GM18868 (cell line): ENCODE measurements around the gene RIC3.

Source experiments
- ATAC-seq: cut with Tn5 transposase; IDR thresholded peaks from one replicate; pipeline ENCODE4 v1.9.1; 2021; ENCODE audit warnings: mild to moderate bottlenecking, moderate library complexity; ENCODE audit not compliant: unreplicated experiment

RIC3 gene, protein sequence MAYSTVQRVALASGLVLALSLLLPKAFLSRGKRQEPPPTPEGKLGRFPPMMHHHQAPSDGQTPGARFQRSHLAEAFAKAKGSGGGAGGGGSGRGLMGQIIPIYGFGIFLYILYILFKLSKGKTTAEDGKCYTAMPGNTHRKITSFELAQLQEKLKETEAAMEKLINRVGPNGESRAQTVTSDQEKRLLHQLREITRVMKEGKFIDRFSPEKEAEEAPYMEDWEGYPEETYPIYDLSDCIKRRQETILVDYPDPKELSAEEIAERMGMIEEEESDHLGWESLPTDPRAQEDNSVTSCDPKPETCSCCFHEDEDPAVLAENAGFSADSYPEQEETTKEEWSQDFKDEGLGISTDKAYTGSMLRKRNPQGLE

DNA sequence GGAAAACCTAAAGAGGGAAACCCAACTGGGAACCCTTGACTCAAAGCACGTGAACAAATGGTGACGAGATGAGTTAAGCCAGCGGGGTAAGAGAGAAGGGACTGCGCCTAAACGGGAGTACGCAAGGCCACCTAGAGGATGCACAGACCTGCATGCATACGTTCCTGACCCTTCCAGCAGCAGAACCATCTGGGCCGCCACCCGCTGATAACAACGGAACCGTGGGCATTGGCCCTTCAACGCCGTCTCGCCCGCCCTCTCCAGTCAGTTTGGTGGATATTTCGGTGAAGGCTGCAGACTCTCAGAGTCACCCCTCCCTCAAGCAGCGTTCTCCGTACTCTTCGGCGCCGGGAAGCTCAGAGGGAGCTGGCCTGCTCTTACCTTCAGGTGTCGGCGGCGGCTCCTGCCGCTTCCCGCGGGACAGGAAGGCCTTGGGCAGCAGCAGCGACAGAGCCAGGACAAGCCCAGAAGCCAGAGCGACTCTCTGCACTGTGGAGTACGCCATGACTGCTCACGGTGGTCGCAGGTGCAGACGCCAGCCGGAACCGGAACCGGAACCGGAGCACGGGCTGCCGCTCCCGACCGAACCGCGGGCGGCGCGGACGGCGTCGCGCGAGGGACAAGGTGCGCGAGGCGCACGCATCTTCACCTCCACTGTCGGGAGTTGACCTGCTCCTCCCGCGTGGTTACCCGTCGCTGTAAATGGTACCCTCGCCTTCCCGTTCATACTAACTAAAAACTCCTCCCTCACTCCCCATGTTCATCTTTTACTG lies at the start of gene RIC3:
RIC3 (minus strand) TSS at position 541 of the 773 bp plus-strand sequence; CDS start at position 505, 36 bp downstream.
- peak; percentile 78 for ATAC-seq

DNA sequence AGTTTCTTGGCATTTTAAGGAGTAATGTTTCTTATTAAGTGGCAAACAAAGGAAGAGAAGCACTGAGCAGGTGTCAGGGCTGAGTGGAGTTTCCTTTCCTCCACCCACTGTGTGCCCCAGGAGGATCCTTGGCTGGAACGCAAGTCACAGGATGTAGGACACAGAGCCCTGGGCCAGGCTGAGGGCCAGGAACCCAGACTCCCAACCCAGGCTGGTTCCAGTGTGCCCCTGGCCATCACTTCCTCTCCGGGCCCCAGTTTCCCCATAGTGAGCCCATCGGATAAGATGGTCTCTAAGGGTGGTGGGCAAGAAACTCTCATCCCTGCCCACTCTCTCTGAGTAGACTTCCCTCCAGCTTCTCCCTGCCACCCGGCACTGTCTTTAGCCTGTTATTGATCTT lies 49.6 kb upstream of the RIC3 start:
- ATAC-seq = no peak

DNA sequence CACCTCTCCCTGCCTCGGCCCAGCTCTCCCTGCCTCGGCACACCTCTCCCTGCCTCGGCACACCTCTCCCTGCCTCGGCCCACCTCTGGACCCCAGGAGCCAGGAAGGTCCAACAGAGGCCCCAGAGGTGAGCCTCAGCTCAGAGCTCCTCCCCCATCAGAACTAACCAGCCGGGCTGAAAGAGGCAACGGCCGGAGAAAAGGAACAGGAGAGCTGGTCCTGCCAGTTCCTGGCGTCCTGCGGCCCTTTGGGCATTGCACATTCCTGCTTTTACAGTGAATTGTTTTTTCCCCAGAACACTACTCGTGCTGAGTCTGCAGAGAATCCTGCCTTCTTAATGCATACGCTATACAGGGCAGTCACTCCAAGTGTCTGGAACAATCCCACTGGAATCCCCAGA lies 49.1 kb upstream of the RIC3 start:
- no peak for ATAC-seq

DNA sequence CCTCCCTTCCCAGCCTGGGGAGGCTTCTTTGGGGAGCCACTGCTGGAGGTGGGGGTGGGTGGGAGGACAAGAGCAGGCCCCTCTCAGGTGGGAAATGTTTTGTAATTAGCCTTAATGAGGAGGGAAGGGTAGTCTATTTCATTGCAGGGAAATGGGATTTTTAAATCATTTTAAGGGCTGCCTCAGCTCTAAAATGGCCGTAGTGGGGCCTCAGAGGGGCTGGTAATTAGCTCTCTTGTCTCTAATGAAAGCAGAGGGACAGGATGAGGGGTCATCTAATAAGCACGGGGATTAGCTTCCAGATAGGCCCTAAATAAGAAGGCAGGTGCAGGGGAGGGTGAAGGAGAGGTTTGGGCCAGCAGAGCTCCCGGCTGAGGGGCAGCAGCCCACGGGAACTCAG lies 48.3 kb upstream of the RIC3 start:
- ATAC-seq = no peak

DNA sequence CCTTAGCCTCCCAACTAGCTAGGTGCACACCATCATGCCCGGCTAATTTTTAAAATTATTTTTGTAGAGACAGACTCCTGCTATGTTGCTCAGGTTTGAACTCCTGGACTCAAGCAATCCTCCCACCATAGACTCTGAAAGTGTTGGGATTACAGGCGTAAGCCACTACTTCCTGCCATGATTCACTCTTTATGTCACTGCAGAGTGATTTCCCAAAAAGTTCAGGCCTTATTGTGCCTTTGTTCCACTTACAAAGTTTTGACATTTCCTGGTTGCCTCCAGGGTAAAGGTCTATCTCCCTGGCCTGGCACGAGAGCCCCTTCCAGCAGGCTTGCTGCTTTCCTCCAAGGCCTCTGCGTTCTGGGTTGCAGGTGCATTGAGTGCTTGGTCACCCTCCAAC lies 44.6 kb upstream of the RIC3 start:
- no peak for ATAC-seq

DNA sequence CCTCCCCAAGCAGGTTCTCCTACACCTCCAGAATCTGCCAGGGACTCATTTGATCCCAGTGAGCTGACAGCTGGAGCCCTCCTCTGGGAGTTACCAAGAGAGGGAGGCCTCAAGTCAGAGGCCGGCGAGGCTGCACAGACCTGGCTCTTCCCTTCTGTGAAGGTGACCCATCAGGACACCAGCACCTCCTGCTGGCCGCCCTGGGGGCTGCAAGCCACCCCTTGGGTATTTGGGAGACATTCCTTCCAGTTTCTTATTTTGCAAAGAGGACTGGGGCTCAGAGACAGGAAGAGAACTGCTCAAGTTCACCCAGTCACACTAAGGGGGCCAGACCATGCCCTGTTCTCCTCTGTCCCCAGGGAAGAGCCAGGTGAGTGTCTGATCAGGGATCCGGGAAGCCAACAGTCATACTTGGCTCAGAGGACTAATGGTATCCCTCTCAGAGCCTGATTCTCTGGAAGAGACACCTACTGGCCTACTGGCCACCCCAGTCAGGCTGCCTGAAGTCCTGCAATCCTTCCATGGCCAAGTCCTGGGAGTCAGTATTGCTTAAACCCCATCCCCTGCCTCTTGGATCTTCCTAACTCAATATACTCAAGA lies 40.5 kb upstream of the RIC3 start:
- peak; percentile 58 for ATAC-seq

DNA sequence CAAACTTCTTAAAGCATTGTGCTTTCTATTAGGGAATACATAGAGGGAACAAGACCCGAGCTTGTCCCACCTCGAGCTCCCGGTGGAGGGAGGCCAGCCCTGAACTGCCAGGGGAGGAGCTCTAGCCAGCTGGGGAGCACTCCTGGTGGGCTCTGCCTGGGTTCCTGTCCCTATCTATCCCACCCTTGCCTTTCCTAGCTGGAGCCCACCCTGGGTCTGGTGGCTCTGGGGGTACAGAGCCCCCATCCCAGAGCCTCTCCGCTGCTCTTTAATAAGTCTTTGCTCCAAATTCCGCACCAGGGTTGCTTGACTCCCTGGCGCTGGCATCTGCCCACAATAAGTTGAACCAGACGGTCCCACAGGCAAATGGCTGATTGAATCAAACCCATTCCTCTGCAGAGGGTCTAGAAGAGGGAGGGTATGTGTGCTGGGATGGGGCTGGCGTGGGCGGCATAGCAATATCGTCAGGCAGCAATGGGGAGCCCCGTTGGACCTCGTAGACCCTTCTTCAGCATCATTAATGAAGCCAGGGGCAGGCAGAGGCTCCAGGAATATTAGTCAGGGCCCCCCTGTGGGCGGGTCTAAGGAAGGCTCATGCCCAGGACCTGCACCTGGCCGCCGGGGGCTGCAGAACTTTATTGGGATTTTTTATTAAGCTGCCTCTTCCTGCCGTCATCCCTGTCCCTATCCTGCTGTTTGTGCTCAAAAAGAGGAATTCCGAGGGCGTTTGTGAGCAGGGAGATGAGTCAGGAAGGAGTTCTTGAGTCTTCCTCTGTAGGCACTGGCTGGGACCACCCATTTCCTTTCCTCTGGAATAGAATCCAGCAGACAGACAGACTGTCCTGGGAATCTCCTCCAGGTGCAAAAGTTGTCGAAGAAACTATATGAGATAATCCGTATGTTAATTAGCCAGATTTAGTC lies 38.5 kb upstream of the RIC3 start:
- ATAC-seq = no peak

DNA sequence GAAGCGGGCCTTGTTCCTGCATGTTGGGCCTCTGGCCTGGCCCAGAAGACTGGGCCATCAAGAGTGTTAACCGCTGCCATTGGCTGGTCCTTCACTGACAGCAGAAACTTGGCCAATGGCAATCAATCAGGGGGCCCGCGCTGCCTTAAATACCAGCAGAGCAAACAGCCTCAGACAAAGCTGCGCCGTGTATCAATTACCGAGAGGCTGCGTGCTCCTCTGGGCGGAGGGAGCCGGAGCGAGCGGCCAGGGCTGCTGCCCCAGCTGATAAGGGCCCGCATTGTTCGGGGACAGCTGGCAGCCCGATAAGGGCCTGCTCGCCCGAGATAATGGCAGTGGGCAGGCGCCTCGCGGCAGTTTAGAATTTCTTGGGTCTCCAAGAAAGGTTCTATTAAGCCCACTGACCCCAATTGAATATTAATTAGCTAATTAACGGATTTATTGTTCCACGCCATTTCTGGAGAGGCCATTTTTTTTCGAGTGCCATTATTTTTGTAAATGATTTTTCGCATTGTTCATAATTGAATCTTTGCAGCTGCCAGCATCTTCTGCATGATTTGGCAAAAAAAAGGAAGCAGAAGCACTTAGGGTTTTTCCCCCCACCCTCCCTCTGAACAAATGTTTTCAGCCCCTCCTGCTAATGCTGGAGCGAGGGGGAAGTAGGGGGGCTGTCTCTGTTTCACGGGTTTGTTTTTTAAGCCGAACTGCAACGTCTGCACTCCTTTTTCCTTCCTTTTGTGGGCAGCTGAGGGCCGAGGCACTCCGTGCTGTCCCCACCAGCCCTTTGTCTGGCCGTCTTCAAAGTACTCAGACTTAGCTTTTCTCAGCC lies 37.6 kb upstream of the RIC3 start:
- no peak for ATAC-seq

DNA sequence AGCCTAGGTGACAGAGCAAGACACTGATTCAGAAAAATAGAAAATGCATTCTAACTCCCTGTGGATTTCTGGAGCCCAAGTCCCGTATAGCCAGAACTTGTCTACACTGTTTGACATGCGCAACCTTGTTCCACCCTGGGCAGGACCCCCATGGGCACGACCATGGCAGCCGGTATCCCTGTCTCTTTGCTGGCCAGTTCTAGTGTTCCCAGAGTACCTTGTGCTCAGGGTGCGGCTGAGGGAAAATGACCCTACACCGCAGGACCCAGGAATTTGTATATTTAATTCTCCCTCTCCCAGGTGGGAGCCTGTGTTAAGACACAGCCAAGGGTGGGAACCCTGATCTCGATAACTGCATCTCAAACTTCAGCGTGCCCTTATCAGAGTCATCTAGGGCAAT lies 36.7 kb upstream of the RIC3 start:
- ATAC-seq = no peak

DNA sequence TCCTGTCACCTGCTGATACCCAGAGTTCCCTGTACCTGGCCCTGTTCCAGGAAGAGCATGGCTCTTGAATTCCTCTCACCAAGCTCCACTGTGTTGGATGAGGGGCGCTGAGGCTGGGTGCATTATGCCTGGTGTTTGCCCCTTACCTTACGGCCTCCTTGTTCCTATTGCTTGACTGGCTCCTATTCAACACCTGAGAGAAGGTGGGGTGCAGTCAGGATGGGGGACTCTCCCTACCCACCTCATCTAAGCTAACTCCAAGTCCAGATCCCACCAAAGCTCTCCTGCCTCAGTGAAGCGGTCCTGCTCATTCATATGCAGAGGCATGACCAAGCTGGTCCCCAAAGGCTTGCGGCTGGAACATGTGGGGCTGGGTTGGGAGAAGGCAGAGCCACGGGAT lies 35.8 kb upstream of the RIC3 start:
- ATAC-seq = no peak

DNA sequence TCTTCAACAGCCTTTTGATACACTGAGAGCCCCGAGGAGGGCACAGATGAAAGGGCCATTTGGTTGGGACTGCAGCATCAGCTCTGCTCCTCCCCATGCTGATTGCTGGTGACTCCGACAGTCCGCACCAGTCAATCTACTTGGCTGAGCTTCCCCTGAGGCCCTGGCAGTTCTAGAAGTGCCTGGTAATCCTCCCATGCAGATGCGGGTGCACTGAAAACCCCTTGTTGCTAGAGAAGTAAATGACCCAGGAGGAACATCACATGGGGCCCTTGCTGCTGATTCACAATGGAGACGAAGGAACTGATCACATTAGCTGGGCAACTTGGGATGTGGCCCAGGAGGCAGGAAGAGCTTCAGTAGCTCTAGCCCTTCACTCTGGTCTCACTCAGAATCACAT lies 35.2 kb upstream of the RIC3 start:
- no peak for ATAC-seq

DNA sequence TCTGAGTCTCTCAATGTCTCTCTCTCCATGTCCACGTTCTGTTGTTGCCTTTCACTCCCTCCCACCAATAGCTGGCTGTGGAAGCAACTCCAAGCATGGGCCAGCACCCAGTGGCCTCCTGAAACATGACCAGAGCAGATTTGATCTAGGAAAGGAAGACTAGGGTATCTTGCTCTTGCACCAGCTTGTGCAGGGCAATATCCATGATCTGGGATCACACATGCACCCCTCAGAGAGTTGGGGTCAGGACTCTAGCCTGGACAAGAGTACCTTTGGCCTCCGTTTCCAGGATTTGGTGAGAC lies 34.5 kb upstream of the RIC3 start:
- no peak for ATAC-seq

DNA sequence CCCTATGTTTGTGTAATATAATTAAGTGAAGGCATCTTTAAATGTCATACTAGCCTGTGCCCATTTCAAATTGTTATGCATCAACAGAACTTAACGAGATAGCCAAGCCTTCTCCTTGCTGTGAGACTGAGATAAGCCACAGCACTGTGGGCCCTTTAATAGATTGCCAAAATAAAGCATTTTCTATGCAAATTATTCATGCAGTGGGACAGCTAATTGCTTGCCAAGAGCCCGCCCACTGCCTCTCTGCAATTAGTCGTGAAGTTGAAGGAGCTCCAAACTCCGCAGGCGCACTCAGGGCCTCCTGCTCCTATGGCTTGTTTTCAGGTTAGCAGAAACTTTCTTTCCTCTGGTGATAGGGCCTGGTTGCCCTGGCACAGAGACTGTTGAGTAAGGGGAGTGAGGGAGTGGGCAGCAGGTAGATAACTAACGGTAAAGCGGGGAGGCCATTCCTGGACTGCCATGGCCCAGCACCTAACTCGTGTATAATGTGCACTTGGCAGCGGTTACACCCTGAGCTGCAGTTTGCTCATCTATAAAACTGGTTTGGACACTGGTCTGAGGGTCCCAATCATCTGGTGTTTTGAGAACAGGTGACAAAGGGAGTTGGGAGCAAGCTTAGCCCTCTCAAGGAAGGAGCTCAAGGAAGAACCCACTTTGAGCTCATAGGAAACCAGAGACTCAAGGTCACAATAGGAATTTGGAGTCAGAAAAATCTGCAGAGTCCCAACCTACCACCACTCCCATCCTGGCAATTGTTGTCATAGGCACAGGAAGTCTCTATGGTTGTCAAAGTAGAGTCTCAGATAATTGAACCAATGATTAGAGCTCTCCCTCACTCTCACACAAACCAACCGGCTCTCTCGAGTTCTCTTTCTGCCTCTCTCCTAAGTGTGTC lies 33.9 kb upstream of the RIC3 start:
- no peak for ATAC-seq

DNA sequence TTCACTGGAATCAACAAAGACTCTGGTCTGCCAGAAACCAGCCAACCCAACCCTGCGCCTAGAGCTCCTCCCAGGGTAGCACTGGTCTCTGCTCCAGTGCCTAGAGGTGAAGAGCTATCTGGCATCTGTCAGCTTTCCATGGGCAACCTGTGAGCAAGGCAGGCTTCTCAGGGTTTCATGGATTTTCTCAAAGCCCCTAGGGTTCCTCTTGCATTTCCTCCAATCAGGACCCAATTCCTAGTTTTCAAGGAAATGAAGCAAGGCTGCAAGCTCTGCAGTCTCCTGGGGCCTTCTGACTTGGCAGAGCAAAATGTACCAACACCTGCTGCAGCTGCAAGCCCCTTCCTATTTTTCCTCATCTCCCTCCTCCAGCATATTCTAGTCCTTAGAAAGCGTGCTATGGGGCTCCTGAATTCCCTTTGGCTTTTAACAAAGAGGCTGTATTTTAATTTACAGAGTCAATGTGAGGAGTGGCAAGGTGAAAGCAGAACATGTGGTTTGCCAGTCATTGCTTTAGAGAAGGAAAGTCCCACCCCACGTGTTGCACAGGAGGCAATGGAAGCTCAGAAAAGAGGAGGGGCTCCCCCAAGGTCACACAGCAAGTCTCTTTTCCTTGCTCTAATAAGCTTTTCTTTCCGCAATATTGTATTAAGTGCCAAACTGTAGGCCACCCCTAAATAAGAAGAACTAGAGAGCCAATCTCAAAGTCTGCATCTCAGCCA lies 33.0 kb upstream of the RIC3 start:
- ATAC-seq = peak; percentile 93

DNA sequence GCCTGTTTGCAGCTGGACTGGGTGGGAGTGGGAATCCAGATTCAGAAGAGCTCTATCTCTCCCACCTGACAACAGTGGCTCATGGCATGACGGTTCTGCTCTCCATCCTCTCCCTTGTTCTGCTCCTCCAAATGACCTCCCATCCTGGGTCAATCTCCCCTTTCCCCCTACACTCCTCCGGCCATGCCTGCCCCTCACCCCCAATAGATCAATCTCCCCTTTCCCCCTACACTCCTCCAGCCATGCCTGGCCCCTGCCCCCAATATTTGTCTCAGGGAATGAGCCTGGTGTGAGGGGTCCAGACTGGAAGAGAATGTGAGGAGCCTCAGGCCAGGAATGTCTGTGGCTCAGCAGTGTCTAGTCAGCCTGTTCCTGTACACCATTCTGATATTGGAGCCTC lies 30.9 kb upstream of the RIC3 start:
- no peak for ATAC-seq

DNA sequence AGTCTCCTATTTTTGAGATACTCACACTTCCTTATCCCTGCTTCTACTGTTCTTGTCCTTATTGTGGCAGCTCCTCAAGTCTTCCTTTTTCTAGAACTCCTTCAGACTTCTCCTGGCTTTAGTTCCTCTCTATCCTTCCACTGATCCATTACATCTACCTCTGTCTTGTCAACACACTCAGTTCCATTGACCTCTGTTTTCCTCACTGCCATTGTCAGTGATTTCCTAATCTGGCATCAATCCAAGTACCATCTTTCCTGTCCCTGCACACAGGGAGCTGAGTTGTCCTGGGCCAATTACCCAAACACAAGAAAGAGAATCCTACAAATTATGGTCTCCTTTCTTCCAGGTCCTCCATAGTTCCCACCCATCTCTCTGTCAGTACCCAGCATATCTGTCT lies 27.9 kb upstream of the RIC3 start:
- ATAC-seq = no peak

DNA sequence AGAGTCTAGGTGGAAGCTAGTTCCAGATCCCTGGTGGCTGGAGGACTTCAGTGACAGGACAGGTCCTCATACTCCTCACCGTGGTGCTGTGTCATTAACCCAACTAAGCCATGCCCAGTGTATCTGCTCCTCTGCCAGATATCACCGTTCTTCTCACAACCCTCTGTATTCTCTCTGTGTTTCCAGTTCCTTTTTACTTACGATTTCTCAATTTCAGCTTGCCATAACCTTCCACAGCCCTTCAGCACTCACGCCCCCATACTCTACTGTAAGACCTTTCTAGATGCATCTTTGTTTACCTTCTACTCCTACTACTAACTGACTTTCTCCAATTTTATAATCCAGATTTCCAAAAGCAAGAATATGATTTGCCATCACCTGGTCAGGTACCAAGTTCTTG lies 26.1 kb upstream of the RIC3 start:
- no peak for ATAC-seq

DNA sequence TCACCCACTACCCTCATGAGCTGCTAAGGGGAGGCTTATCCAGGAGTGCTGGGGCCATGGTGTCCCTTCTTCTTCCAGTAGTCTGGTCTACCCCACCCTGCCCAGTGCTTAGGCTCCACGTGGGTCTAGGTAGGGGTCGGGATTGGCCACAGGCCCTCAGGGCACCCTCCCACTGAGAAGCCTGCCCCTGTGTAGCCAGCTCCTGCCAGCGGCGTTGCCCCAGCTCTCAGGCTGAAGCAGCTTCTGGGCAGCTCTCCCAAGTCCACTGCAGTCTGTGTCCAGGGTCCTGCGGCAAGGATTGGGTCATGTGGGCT lies 24.0 kb upstream of the RIC3 start:
- ATAC-seq = peak; percentile 10
